ENCODE data around the gene PLAC9.
"Not testable (repeated sequence)": the region's sequence is repeated elsewhere in the genome, so short reads cannot be mapped to it uniquely, and the experiment has no call there.

The PLAC9 gene

GRCh38 chr10:80140251-80140650, 7.7 kb downstream of the PLAC9 start:
- no peak for DNase-seq

DNA sequence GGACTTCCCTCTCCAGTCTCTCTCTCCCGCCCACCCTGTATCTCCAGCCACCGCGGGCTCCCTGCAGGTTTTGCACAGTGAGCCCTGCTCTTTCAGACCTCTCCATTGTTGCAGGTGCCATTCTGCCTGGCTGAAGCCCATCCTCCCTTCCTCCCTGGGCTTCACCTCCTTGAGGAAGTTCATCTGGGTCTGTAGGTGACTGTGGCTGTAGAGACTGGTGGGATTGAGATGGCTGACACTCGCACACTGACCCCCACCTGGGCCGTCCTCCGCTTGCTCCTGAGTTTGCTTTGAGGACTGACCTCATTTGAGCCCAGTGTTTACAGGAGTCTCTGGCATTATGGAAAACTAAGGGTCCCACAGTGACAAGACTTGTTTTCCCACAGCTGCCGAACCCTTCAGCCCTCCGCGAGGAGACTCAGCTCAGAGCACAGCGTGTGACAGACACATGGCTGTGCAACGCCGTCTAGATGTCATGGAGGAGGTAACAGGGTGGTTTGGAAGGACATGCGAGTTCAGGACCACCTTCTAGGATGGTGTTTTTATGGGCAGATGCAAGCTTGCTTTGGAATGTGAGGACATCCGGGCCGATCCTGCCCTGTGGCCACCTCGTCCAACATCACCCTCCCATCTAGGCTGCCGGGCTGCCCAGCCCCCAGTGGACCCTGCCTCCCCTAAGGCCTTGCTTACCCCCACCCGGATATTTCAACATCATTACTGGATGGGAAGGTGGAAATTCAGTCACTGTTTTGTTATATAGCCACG, 9.3 kb downstream of the PLAC9 start:
- DNase-seq = no peak

DNA sequence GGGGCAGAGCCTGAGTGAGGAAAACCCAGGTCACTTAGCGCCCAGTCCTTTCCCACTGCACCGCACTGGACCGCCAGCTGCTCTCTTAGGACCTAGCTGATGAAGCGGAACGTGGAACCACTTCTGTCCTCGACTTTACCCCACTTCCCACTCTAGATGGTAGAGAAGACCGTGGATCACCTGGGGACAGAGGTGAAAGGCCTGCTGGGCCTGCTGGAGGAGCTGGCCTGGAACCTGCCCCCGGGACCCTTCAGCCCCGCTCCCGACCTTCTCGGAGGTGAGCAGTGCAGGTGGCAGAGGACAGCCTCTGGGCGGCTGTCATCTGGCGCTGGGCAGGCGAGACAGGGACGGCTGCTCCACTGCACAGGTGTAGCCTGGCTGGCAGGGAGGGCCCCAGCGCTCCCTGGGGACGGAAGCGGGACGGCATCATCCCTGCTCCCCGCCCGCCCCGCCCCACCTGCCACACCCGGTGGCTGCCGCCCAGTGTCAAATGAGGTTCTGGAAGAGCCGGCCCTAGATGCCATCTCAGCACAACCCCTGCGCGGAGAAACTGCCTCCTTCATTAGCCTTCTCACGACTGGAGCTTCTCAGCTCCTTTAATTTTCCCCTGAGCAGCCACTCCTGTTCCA, 11.7 kb downstream of the PLAC9 start:
- no peak for DNase-seq

GRCh38 chr10:80144696-80145131, 12.2 kb downstream of the PLAC9 start:
- DNase-seq = no peak

GRCh38 chr10:80145406-80146308, 13.1 kb downstream of the PLAC9 start:
- not testable (repeated sequence) for DNase-seq

DNA sequence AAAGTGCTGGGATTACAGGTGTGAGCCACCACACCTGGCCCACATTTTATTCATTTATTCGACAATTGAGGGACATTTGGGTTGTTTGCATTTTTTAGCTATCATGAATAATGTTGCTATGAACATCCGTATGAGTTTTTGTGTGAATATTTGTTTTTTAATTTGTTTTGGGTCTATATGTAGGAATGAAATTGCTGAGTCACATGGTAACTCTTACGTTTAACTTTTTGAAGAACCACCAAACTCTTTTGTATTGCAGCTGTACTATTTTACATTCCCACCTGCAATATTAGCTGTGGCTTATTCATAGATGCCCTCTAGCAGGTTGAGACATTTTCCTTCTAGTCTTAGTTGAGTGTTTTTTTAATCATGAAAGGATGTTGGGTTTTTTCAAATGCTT, 14.4 kb downstream of the PLAC9 start:
- DNase-seq = no peak

- no peak for DNase-seq
Observed at GRCh38 chr10:80148166-80148805, 15.8 kb downstream of the PLAC9 start.

DNA sequence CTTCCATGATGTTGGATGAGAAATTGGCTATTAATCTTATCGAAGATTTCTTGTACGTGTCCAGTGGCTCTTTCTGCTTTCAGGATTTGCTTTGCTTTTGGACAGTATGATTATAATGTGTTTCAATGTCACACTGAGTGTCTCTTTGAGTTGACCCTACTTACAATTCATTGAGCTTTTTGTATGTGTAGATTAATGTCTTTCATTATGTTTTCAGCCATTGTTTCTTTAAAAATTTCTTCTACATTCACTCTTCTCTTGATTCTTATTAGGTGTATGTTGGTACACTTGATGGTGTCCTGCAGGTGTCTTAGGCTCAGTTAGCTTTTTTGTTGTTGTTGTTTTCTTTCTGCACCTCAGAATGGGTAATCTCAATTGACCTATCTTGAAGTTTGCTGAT, 16.6 kb downstream of the PLAC9 start:
- DNase-seq = no peak

DNA sequence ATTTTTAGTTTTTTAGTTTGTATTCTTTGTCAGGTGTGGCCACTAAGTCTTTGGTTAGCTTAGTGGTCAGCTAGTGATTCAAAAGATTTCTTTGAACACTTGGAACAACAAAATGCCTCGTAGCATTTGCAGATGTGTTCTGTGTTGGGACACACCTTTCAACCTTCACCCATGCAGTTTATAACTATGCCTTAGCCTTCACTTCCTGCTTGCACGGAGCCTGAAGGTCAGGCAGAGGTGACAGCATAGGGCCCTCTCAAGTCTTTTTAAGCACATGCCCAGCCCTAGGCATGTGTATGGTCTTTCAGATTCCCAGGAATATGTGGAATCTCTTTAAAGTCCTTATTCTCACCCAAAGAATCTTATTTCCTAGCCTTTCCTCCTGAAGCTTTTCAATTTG, 17.6 kb downstream of the PLAC9 start:
- no peak for DNase-seq

- no peak for DNase-seq
Observed at GRCh38 chr10:80152820-80153219, 20.3 kb downstream of the PLAC9 start.

DNA sequence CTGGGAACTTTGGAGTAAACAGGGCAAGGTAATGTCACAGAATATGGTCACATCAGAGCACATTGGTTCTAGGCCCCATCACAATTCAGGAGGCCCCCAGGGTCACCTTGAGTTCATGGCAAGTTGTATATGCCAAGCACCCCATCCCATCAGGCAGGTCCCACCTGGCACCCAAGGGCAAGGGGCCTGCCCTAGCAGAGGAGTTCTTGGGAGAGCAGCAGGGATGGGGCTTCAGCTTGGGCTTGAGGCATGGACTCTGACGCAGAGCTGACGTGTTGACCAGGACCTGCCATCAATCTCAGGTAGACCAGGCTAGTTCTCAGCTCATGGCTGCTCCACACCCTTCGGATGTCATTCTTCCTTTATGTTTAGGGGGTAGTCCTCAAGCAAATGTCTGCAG, 20.9 kb downstream of the PLAC9 start:
- DNase-seq = no peak

DNA sequence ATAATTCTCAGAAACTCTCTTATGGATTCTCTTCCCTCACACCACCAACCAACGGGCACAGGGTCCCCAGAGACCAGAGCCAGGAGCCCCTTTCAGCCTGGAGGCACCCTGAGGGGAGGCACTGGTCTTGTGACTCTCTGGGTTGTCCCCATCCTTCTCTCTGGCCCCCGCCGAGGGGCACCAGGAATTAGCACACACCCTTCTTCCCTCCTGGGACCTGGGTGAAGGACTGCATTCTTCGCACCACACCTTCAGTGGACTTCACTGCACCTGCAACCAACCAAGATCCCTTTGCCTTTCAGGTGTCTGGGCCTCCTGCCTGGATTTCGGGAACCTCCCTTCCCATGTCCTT, 22.1 kb downstream of the PLAC9 start:
- no peak for DNase-seq

DNA sequence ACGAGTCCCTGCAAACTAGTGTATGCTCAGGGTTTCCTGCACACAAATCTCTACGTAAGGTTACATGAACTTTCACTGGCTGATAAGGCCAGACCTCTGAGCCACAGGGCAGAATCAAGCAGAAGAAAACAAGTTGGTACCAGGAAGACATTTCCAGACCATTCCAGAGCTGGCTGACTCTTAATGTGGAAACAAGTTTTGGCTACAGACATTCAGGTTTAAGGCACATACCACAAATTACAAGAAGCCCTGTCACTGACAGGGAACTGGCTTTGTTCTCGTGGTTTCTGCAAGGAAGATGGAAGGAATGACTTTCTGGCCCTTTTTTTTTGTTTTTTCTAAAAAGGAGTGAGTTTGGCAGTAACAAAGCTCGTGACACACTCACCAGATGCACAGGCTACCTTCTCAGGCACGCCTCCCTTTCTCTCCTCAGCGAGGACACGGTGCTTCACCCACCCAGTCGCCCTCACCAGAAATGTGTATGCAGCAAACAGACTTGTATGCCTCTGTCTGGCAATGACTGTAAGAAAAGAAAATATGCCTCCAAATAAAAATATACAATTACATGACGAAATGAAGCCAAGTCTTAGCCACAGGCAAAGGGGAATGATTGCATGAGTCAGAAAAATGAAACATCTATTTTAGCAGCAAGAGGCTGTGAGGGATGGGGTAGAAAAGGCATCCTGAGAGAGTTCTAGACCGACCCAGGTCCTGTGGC, 22.6 kb downstream of the PLAC9 start:
- DNase-seq = no peak

- no peak for DNase-seq
Observed at GRCh38 chr10:80155696-80156215, 23.2 kb downstream of the PLAC9 start.

- no peak for DNase-seq
Observed at GRCh38 chr10:80156216-80156615, 23.7 kb downstream of the PLAC9 start.

- no peak for DNase-seq
Observed at GRCh38 chr10:80157561-80157960, 25.0 kb downstream of the PLAC9 start.

GRCh38 chr10:80158126-80158525, 25.6 kb downstream of the PLAC9 start:
- no peak for DNase-seq

DNA sequence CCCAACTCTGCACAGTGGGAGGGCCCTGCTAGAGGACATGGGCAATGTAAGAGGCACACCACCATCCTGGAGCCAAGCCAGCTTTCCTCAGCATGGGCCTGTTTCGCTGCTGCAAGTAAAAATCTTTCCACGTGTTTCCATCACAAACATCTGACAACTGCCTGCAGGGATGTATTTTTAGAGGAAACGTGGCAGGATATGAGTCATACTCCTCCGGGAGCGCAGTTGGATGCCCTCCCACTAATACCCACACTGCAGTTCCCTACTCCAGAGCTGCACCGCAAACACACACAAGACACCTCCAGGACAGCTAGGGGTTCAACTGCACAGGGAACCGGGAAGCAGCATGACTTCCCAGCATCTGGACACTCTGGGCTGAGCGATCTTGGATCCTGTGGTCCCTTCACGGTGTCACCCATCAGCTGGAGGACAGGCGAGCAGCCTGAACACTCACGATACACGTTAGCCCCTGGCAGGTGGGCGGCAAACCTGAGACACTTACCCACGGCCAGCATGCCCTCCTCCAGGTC, 26.1 kb downstream of the PLAC9 start:
- DNase-seq = no peak

DNA sequence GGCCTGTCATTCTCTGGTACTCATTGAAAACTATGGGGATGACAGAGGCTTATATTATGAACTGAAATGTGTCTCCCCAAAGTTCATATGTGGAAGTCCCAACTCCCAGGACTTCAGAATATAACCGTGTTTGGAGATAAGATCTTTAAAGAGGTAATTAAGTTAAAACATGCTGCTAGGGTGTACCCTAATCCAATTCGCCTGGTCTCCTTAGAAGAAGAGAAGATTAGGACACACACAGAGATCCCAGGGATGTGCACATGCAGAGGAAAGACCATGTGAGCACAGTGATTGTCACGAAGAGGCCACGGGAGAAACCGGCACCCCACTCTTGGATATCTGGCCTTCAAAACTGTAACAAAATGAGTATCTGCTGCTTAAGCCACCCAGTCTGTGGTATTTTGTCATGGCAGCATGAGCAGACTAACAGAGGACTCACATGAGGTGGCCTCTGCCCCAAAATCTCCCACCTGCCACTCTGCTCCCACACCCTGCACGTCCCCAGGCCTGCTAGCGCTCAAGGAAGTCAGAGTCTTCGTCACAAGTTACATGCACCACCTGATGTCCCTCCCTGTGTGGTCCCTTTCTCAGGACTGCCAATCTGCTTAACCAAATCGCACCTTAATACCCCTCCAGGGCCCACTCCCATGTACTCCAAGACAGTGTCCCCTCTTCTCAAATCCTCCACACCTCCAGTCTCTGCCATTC, 26.8 kb downstream of the PLAC9 start:
- no peak for DNase-seq

GRCh38 chr10:80160361-80161320, 28.1 kb downstream of the PLAC9 start:
- no peak for DNase-seq

Data from activated gamma-delta T cell (primary cell).